Fibroblast of mammary gland (primary cell): ENCODE data around the gene DHX15.

ENCODE experiments used
- DNase-seq: peaks from one replicate; pipeline ENCODE4 v3.0.0-alpha.2; 2010; ENCODE audit warnings: low read depth
- H3K4me3 ChIP-seq: 2 replicates; pipeline ENCODE4 v1.5.1; 2011; ENCODE audit warnings: low read depth, mild to moderate bottlenecking, low read length, moderate library complexity; ENCODE audit not compliant: control insufficient read depth
- CTCF ChIP-seq: conservative IDR thresholded peaks from 2 replicates; pipeline ENCODE4 v1.5.1; 2011; ENCODE audit warnings: low read depth, low read length, inconsistent platforms; ENCODE audit not compliant: control insufficient read depth, insufficient read depth

DHX15 gene

GRCh38 chr4:24584211-24584850, at the start of gene DHX15:
DHX15 (minus strand) TSS chr4:24584554; CDS start chr4:24584393, 161 bp downstream.
- peak within 1 kb of the TSS; percentile 93 for H3K4me3 ChIP-seq
- TF ChIP-seq CTCF, result no peak
- DNase-seq, result peak; percentile 96

- H3K4me3 ChIP-seq, result no peak overlapping the region
Observed at GRCh38 chr4:24632011-24632410, 47.7 kb upstream of the DHX15 start.

GRCh38 chr4:24630937-24631336, 46.6 kb upstream of the DHX15 start:
- no peak for TF ChIP-seq CTCF
- peak; percentile 59 for DNase-seq
- no peak overlapping the region for H3K4me3 ChIP-seq

More at GRCh38 chr4:24632011-24632410, 47.7 kb upstream of the DHX15 start:
- DNase-seq, result no peak
- TF ChIP-seq CTCF, result no peak

GRCh38 chr4:24625091-24625490, 40.7 kb upstream of the DHX15 start:
- H3K4me3 ChIP-seq, result no peak overlapping the region
- DNase-seq, result no peak
- no peak for TF ChIP-seq CTCF

GRCh38 chr4:24624381-24624780, 40.0 kb upstream of the DHX15 start:
- DNase-seq, result no peak
- TF ChIP-seq CTCF, result no peak
- H3K4me3 ChIP-seq, result no peak overlapping the region

- no peak for DNase-seq
- no peak for TF ChIP-seq CTCF
Observed at GRCh38 chr4:24622146-24622834, 37.9 kb upstream of the DHX15 start.

GRCh38 chr4:24615977-24616376, 31.6 kb upstream of the DHX15 start:
- DNase-seq, result no peak
- no peak overlapping the region for H3K4me3 ChIP-seq
- TF ChIP-seq CTCF, result no peak

More at GRCh38 chr4:24622146-24622834, 37.9 kb upstream of the DHX15 start:
- no peak overlapping the region for H3K4me3 ChIP-seq
